ENCODE results near the gene PLXNB3. TPM values are rescaled to one million over a fixed set of nuclear protein-coding genes. Genes with fewer than 3 reads are reported as not detected.

The PLXNB3 gene
- polyA plus RNA-seq, 4 donors = 0.54 to 1.6 (median 0.66) TPM; not detected in 1

DNA sequence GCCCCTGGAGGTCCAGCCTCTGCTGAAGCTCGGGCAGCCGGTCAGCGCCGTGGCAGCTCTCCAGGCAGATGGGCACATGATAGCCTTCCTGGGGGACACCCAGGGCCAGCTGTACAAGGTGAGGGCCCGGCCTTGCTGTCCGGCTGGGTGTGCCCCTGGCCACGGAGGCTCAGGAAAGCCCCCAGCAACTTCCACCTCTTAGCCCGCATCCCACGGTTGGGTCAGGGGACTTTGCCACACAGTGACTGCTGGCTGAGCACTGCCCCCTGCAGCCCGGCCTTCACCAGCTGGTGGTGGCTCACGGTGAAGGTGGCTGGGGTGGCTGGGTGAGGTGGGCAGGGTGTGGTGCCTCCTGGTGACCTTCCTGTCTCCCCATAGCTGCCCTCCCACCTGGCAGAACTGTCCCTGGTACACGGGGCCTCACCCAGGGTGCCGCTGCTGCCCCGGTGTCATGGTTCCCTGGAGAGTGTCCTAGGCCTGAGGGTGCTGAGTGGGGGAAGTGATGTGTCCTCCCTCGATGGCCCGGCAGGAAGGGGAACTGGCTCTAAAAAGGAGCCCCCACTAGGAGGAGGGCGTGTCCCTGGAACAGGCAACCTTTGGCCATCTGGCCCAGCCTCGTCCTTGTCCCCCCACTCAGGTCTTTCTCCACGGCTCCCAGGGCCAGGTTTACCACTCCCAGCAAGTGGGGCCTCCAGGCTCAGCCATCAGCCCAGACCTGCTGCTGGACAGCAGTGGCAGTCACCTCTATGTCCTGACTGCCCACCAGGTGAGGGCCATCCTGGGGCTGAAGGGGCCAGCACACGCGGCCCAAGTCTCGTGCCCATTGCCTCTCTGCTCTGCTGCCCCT lies 4.5 kb downstream of the PLXNB3 start:
- DNase-seq (no peak), FAIRE-seq (no peak)
- 62 to 76% (median 69%) methylated on average over 17 to 22 of the region's 22 CpGs for WGBS, 3 donors

DNA sequence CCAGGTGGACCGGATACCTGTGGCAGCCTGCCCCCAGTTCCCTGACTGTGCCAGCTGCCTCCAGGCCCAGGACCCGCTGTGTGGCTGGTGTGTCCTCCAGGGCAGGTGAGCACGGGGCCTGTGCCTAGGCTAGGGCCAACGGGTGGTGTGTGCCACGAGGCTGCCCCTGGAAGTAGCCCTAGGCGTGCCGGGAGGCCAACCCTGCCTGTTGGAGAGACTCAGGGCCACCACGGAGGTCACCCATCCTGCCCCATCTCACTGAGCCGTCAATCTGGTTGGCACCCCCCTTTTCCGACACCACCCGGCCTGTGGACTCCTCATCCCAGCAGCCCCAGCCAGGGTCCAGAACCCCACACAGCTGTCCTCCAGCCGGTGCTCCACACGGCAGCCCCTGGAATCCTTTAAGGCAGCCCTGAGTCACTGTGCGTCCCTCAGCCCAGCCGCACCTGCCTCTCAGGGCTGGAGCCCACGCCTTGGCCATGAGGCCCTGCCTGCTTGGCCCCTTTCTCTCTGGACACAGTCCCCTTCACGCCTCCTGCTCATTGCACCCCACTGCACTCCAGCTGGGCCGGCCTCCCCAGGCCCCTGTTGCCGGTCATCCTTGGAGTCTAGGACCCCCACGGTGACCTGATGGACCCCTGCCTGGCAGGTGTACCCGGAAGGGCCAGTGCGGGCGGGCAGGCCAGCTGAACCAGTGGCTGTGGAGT lies 5.3 kb downstream of the PLXNB3 start:
- no peak overlapping the region for H3K27ac ChIP-seq (ENCODE audit: low read depth in 1 of 3, low read length in 2 of 3)
- H3K4me3 ChIP-seq (ENCODE audit: low read depth in 1 of 3, low read length in 3 of 3) = no peak overlapping the region
- H3K4me1 ChIP-seq (ENCODE audit: control insufficient read depth in 3 of 3, insufficient read depth in 2 of 3, low read depth in 1 of 3, low read length in 2 of 3) = no peaks in the 10 kb centered on the region
- no peak for DNase-seq
- 86 to 90% (median 88%) methylated on average over 18 to 23 of the region's 23 CpGs for WGBS, 3 donors
- H3K9me3 ChIP-seq (ENCODE audit: control insufficient read depth in 2 of 2, insufficient read depth in 1 of 2, low read depth in 1 of 2, low read length in 1 of 2) = no peaks in the 10 kb centered on the region
- no peaks in the 10 kb centered on the region for H3K27me3 ChIP-seq (ENCODE audit: control insufficient read depth in 3 of 3, insufficient read depth in 3 of 3, low read length in 3 of 3)
- H3K36me3 ChIP-seq (ENCODE audit: control insufficient read depth in 3 of 3, insufficient read depth in 2 of 3, low read depth in 1 of 3, low read length in 3 of 3) = no peaks in the 10 kb centered on the region
- FAIRE-seq = no peak

More for the DNA sequence above, 4.5 kb downstream of the PLXNB3 start:
- Histone ChIP-seq H3K36me3 (ENCODE audit: control insufficient read depth in 3 of 3, insufficient read depth in 2 of 3, low read depth in 1 of 3, low read length in 3 of 3) (no peaks in the 10 kb centered on the region), H3K4me1 (ENCODE audit: control insufficient read depth in 3 of 3, insufficient read depth in 2 of 3, low read depth in 1 of 3, low read length in 2 of 3) (no peaks in the 10 kb centered on the region), H3K4me3 (ENCODE audit: low read depth in 1 of 3, low read length in 3 of 3) (no peak overlapping the region), H3K27me3 (ENCODE audit: control insufficient read depth in 3 of 3, insufficient read depth in 3 of 3, low read length in 3 of 3) (no peaks in the 10 kb centered on the region), H3K27ac (ENCODE audit: low read depth in 1 of 3, low read length in 2 of 3) (no peak overlapping the region), H3K9me3 (ENCODE audit: control insufficient read depth in 2 of 2, insufficient read depth in 1 of 2, low read depth in 1 of 2, low read length in 1 of 2) (no peaks in the 10 kb centered on the region)

DNA sequence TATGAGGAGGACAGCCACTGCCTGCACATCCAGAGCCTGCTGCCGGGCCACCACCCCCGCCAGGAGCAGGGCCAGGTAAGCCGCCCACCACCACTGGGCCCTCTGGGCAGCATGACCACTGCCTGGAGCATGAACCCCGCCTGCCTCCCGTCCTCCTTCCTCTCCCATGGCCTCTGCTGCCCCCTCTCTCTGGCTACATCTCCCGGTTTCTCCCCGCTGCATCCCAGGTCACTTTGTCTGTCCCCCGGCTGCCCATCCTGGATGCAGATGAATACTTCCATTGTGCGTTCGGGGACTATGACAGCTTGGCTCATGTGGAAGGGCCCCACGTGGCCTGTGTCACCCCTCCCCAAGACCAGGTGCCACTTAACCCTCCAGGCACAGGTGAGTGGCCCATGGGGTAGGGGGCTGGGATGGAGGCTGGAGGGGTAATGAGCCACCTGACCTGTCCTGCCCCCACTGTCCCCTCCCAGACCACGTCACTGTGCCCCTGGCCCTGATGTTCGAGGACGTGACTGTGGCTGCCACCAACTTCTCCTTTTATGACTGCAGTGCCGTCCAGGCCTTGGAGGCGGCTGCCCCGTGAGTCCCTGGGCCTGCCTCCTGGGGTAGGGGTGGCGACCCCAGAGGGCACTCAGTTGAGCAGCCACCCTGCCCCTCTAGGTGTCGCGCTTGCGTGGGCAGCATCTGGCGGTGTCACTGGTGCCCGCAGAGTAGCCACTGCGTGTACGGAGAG lies 6.0 kb downstream of the PLXNB3 start:
- DNase-seq (no peak), FAIRE-seq (no peak)
- no peak overlapping the region for H3K27ac ChIP-seq (ENCODE audit: low read depth in 1 of 3, low read length in 2 of 3)
- H3K4me1 ChIP-seq (ENCODE audit: control insufficient read depth in 3 of 3, insufficient read depth in 2 of 3, low read depth in 1 of 3, low read length in 2 of 3) = no peaks in the 10 kb centered on the region
- H3K36me3 ChIP-seq (ENCODE audit: control insufficient read depth in 3 of 3, insufficient read depth in 2 of 3, low read depth in 1 of 3, low read length in 3 of 3) = no peaks in the 10 kb centered on the region
- WGBS, 3 donors = 81 to 89% (median 86%) methylated on average over 20 to 24 of the region's 25 CpGs
- H3K27me3 ChIP-seq (ENCODE audit: control insufficient read depth in 3 of 3, insufficient read depth in 3 of 3, low read length in 3 of 3) = no peaks in the 10 kb centered on the region
- H3K4me3 ChIP-seq (ENCODE audit: low read depth in 1 of 3, low read length in 3 of 3) = no peak overlapping the region
- no peaks in the 10 kb centered on the region for H3K9me3 ChIP-seq (ENCODE audit: control insufficient read depth in 2 of 2, insufficient read depth in 1 of 2, low read depth in 1 of 2, low read length in 1 of 2)

DNA sequence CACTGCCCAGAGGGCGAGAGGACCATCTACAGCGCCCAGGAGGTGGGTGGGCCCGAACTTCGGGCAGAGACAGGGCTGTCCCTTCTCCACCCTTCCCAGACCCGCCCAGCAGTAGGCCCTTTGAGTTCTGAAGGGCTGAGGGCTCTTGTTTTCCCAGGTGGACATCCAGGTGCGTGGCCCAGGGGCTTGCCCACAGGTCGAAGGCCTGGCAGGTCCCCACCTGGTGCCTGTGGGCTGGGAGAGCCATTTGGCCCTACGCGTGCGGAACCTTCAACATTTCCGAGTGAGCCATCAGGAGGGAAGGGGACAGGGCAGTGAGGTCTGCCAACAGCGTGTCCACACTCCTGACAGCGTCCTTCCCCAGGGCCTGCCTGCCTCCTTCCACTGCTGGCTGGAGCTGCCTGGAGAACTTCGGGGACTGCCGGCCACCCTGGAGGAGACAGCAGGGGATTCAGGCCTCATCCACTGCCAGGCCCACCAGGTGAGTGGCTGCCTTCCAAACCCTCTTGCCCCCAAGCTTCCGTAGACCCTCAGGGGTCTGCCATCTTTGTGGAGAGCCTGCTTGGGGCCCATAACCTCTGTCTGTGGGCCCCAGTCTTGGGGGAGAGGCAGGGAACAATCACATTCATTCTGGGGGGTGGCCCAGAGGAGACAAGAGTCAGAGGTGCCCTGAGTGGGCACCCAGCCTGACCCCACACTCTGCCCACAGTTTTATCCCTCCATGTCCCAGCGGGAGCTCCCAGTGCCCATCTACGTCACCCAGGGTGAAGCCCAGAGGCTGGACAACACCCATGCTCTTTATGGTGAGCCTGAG lies 6.8 kb downstream of the PLXNB3 start:
- Histone ChIP-seq H3K27ac (ENCODE audit: low read depth in 1 of 3, low read length in 2 of 3) (no peak overlapping the region), H3K4me1 (ENCODE audit: control insufficient read depth in 3 of 3, insufficient read depth in 2 of 3, low read depth in 1 of 3, low read length in 2 of 3) (no peaks in the 10 kb centered on the region), H3K4me3 (ENCODE audit: low read depth in 1 of 3, low read length in 3 of 3) (no peak overlapping the region), H3K27me3 (ENCODE audit: control insufficient read depth in 3 of 3, insufficient read depth in 3 of 3, low read length in 3 of 3) (no peaks in the 10 kb centered on the region), H3K9me3 (ENCODE audit: control insufficient read depth in 2 of 2, insufficient read depth in 1 of 2, low read depth in 1 of 2, low read length in 1 of 2) (no peaks in the 10 kb centered on the region), H3K36me3 (ENCODE audit: control insufficient read depth in 3 of 3, insufficient read depth in 2 of 3, low read depth in 1 of 3, low read length in 3 of 3) (no peaks in the 10 kb centered on the region)
- WGBS, 3 donors = 91 to 94% (median 92%) methylated on average over 14 to 18 of the region's 18 CpGs
- FAIRE-seq (no peak), DNase-seq (no peak)

DNA sequence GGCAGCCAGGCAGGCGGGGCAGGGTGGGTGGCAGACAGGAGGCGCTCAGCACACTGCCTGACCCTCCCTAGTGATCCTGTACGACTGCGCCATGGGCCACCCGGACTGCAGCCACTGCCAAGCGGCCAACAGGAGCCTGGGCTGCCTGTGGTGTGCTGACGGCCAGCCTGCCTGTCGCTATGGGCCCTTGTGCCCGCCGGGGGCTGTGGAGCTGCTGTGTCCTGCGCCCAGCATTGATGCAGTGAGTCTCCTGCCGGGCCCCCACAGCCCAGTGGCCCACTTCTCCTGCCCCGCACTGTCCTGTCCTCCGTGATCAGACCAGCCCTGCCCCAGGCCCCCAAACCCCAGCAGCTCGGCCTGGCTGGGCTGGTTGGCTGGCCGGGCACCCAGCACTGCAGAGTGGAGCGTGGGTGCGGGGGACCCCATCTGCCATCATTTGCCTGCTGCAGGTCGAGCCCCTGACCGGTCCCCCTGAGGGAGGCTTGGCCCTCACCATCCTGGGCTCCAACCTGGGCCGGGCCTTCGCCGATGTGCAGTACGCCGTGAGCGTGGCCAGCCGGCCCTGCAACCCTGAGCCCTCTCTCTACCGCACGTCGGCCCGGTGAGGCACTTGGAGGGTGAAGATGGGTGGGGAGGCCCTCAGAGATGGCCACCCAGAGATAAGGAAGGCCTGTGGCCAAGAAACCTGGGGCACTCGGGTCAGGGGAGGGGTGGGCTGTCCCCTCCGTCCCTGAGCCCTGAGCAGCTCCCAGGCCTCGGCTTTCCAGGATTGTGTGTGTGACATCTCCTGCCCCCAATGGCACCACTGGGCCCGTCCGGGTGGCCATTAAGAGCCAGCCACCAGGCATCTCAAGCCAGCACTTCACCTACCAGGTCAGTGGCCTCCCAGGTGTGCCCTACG lies 7.6 kb downstream of the PLXNB3 start:
- FAIRE-seq (no peak), DNase-seq (no peak)
- Histone ChIP-seq H3K4me1 (ENCODE audit: control insufficient read depth in 3 of 3, insufficient read depth in 2 of 3, low read depth in 1 of 3, low read length in 2 of 3) (no peaks in the 10 kb centered on the region), H3K9me3 (ENCODE audit: control insufficient read depth in 2 of 2, insufficient read depth in 1 of 2, low read depth in 1 of 2, low read length in 1 of 2) (no peaks in the 10 kb centered on the region), H3K27me3 (ENCODE audit: control insufficient read depth in 3 of 3, insufficient read depth in 3 of 3, low read length in 3 of 3) (no peaks in the 10 kb centered on the region), H3K4me3 (ENCODE audit: low read depth in 1 of 3, low read length in 3 of 3) (no peak overlapping the region), H3K27ac (ENCODE audit: low read depth in 1 of 3, low read length in 2 of 3) (no peak overlapping the region), H3K36me3 (ENCODE audit: control insufficient read depth in 3 of 3, insufficient read depth in 2 of 3, low read depth in 1 of 3, low read length in 3 of 3) (no peaks in the 10 kb centered on the region)
- 80 to 90% (median 82%) methylated on average over 24 to 37 of the region's 37 CpGs for WGBS, 3 donors

DNA sequence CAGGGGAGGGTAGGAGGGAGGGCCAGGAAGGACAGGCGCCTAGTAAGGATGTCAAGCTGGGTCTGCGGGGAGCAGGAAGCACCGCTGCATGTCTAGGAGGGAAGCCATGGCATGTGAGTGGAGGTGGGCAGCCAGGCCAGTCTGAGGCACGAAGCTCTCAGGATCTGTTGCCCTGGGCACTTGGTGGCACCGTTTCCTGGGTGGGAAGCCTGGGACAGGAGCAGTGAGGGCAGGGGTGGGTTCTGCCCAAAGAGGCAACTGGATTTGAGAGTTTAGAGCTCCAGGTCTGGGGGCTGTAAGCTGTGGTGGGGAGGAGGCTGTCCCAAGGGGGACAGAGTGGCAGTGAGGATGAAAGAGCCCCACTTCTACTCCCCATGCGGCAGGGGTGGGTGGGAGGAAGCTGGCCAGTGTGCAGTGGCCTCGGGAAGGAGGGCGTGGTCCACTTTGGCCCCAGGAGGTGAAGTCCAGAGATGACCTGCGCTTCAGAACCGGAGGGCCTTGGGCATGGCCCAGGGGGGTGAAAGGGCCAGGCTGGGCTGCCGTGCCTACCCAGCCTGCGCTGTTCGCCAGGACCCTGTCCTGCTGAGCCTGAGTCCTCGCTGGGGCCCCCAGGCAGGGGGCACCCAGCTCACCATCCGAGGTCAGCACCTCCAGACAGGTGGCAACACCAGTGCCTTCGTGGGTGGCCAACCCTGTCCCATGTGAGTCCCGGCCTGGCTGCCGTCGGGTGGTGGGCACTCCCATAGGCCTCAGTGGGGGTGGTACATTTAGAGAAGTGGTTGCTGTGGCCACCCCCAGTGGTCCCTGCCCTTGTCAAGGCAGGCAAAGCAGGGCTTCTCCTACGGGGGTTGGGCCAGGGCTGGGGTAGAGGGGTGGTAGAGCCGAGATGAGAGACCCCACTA lies 8.5 kb downstream of the PLXNB3 start:
- H3K36me3 ChIP-seq (ENCODE audit: control insufficient read depth in 3 of 3, insufficient read depth in 2 of 3, low read depth in 1 of 3, low read length in 3 of 3) = no peaks in the 10 kb centered on the region
- no peak for FAIRE-seq
- H3K27me3 ChIP-seq (ENCODE audit: control insufficient read depth in 3 of 3, insufficient read depth in 3 of 3, low read length in 3 of 3) = no peaks in the 10 kb centered on the region
- H3K4me3 ChIP-seq (ENCODE audit: low read depth in 1 of 3, low read length in 3 of 3) = no peak overlapping the region
- WGBS, 3 donors = 59 to 76% (median 74%) methylated on average over 11 to 21 of the region's 21 CpGs
- no peak for DNase-seq
- no peaks in the 10 kb centered on the region for H3K9me3 ChIP-seq (ENCODE audit: control insufficient read depth in 2 of 2, insufficient read depth in 1 of 2, low read depth in 1 of 2, low read length in 1 of 2)
- no peak overlapping the region for H3K27ac ChIP-seq (ENCODE audit: low read depth in 1 of 3, low read length in 2 of 3)
- H3K4me1 ChIP-seq (ENCODE audit: control insufficient read depth in 3 of 3, insufficient read depth in 2 of 3, low read depth in 1 of 3, low read length in 2 of 3) = no peaks in the 10 kb centered on the region

DNA sequence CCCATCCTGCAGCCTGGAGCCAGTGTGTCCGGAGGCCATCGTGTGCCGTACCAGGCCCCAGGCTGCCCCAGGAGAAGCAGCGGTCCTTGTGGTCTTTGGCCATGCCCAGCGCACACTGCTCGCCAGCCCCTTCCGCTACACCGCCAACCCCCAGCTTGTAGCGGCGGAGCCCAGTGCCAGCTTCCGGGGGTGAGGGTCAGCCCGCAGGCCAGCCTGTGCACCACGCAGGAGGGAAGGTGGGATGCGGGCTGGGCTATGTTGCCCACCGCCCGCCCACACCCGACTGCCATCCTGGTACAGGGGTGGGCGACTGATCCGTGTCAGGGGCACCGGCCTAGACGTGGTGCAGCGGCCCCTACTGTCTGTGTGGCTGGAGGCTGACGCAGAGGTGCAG lies 9.2 kb downstream of the PLXNB3 start:
- Histone ChIP-seq H3K36me3 (ENCODE audit: control insufficient read depth in 3 of 3, insufficient read depth in 2 of 3, low read depth in 1 of 3, low read length in 3 of 3) (no peaks in the 10 kb centered on the region), H3K27me3 (ENCODE audit: control insufficient read depth in 3 of 3, insufficient read depth in 3 of 3, low read length in 3 of 3) (no peaks in the 10 kb centered on the region), H3K27ac (ENCODE audit: low read depth in 1 of 3, low read length in 2 of 3) (no peak overlapping the region), H3K9me3 (ENCODE audit: control insufficient read depth in 2 of 2, insufficient read depth in 1 of 2, low read depth in 1 of 2, low read length in 1 of 2) (no peaks in the 10 kb centered on the region), H3K4me1 (ENCODE audit: control insufficient read depth in 3 of 3, insufficient read depth in 2 of 3, low read depth in 1 of 3, low read length in 2 of 3) (no peaks in the 10 kb centered on the region), H3K4me3 (ENCODE audit: low read depth in 1 of 3, low read length in 3 of 3) (no peak overlapping the region)
- FAIRE-seq (no peak), DNase-seq (no peak)
- WGBS, 3 donors = 86 to 96% (median 92%) methylated on average over 10 to 23 of the region's 23 CpGs
